GM23248 (cell line): ENCODE measurements around the gene RIT2.

Source experiments
- EZH2 ChIP-seq: fragments of 200-600 bp; sonication (generic); IDR thresholded peaks from 2 replicates; pipeline ENCODE4 v1.6.1; 2018; ENCODE audit warnings: antibody characterized with exemption, mild to moderate bottlenecking; ENCODE audit not compliant: insufficient read depth, poor library complexity, severe bottlenecking
- EZH2phosphoT487 ChIP-seq: fragments of 200-600 bp; sonication (generic); IDR thresholded peaks from 2 replicates; pipeline ENCODE4 v1.6.1; 2018; ENCODE audit warnings: antibody characterized with exemption, moderate library complexity, mild to moderate bottlenecking, low read depth; ENCODE audit not compliant: insufficient read depth

- TF ChIP-seq EZH2, result no peak
- TF ChIP-seq EZH2phosphoT487, result no peak
Measured at GRCh38 chr18:43004421-43004820, 111.1 kb downstream of the RIT2 start.
